GM10248 (cell line): ENCODE data around the gene AHNAK.
"Not testable (repeated sequence)": the region's sequence is repeated elsewhere in the genome, so short reads cannot be mapped to it uniquely, and the experiment has no call there.

Experiments used
- CTCF ChIA-PET: fragments of 300-600 bp; sonication (Branson Sonifier 250); formaldehyde crosslinking; extraction: SDS; loops from one replicate; lab custom pipeline; 2021; ENCODE audit warnings: antibody characterized with exemption; lab: Yijun Ruan, JAX
- POLR2A ChIA-PET: fragments of 350-650 bp; sonication (Branson Sonifier 250); formaldehyde crosslinking; extraction: SDS; loops from one replicate; lab custom pipeline; 2020; ENCODE audit warnings: antibody characterized with exemption; lab: Yijun Ruan, JAX
- DNase-seq: peaks from one replicate; pipeline ENCODE4 v3.0.0; 2012; ENCODE audit errors: extremely low spot score
- TF ChIP-seq, protein P1 (sequence below): IDR thresholded peaks from 2 replicates; pipeline ENCODE4 v1.5.1; 2012; ENCODE audit warnings: mild to moderate bottlenecking, low read depth; ENCODE audit errors: extremely low read depth, missing control alignments, control extremely low read depth

The AHNAK gene

DNA sequence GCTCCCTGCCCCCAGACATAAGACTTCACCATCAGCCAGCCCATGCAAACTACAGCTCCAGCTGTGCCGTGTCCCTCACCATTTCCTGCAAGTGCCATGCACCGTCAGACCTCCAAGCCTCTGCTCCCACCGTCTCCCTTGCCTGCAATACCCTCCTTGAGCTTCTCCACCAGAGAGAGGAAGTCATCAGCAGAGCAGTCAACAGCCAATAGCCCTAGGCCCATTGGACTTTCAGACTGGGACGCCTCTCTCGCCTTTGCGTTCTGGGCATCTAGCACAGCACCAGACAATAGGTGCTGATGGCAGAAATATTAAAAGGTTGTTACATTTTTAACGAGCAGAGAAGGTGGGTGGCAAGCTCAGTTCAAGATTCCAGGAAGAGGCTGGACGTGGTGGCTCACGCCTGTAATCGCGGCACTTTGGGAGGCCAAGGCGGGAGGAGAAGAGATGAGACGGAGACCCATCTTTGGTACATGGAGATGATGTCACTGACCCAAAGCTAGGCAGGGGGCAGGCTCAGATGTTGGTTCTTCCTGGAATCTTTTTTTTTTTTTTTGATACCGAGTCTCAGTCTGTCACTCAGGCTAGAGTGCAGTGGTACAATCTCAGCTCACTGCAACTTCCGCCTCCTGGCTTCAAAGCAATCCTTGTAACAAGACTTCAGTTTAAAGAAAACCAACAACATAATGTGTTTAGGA lies 95.9 kb downstream of the AHNAK start:
- POLR2A ChIA-PET = no interaction called here

GRCh38 chr11:62449912-62450311 lies 96.7 kb downstream of the AHNAK start:
- POLR2A ChIA-PET, DNase-seq: not testable (repeated sequence)
- CTCF ChIA-PET = interaction anchor here (1.2 to 4.1 kb wide), 3 partner anchors 8 to 26 kb away, joined by 4 to 17 read pairs (median 6); no protein-coding TSS in a partner anchor

More for the DNA sequence above, 95.9 kb downstream of the AHNAK start:
- CTCF ChIA-PET = interaction anchor here (1.3 to 4.1 kb wide), 4 partner anchors 9 to 92 kb away, joined by 3 to 17 read pairs (median 4); no protein-coding TSS in a partner anchor
- no peak for DNase-seq
- TF ChIP-seq, protein P1, sequence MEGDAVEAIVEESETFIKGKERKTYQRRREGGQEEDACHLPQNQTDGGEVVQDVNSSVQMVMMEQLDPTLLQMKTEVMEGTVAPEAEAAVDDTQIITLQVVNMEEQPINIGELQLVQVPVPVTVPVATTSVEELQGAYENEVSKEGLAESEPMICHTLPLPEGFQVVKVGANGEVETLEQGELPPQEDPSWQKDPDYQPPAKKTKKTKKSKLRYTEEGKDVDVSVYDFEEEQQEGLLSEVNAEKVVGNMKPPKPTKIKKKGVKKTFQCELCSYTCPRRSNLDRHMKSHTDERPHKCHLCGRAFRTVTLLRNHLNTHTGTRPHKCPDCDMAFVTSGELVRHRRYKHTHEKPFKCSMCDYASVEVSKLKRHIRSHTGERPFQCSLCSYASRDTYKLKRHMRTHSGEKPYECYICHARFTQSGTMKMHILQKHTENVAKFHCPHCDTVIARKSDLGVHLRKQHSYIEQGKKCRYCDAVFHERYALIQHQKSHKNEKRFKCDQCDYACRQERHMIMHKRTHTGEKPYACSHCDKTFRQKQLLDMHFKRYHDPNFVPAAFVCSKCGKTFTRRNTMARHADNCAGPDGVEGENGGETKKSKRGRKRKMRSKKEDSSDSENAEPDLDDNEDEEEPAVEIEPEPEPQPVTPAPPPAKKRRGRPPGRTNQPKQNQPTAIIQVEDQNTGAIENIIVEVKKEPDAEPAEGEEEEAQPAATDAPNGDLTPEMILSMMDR = no peak

DNA sequence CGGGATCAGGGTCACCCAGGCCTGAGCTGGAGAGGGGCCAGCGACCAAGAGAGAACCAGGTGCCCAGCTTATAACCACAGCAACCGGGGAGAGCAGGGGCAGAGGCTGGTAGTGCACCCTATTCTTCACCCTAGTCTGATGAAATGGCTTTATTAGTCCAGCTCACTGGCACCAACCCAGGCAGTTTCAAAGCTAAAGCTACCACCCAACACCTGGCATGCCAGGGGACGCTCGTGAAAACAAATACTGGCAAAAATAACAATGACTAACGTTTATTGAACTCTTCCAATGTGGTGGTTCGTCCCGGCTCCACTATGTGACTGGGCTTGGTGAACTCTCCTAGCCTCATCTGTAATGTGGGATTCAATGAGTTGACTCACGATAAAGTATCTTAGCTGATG lies 97.2 kb downstream of the AHNAK start:
- TF ChIP-seq, protein P1 = no peak
- no peak for DNase-seq
- POLR2A ChIA-PET = interaction anchor here (0.6 kb wide), 1 partner anchor 88 kb away, joined by 3 read pairs; no protein-coding TSS in a partner anchor
- CTCF ChIA-PET = interaction anchor here (1.2 to 4.1 kb wide), 4 partner anchors 9 to 245 kb away, joined by 4 to 17 read pairs (median 6); no protein-coding TSS in a partner anchor

DNA sequence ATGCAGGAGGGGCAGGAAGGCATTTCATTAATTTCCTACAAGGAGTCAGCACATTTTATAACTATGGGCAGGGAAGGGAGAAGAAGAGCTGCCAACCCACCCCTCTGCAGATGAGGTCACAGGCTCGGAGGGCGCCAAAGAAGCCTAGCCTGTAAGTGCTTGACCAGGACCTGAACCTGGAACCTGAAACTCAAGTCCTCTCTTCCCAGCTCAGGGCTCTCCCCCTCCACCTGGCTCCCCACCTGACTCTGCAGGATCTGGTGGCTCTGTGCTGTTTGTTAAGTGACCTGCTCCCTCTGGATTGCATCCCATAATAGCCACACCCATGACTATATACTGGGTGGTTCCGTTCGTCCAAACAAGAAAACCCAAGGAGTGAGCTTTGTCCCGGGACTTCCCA lies 100.5 kb downstream of the AHNAK start:
- TF ChIP-seq, protein P1 = no peak
- POLR2A ChIA-PET = no interaction called here
- DNase-seq = no peak
- CTCF ChIA-PET = interaction anchor here (1.1 to 1.2 kb wide), 2 partner anchors 52 to 97 kb away, joined by 3 read pairs; no protein-coding TSS in a partner anchor

DNA sequence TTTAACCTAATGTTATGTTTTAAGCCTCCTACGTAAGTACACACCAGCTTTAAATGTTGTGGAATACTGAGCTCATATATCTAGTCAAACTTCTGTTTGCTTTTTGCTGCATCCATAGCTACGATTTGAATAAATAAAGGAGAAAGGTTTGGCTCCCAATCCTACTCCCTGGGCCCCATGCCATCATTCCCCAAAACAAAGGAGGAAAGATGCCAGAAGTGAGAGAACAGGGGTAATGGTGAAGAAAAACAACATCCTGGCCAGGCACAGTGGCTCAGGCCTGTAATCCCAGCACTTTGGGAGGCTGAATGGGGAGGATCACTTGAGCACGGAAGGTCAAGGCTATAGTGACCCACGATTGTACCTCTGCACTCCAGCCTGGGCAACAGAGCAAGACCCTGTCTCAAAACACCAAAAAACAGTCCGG lies 101.3 kb downstream of the AHNAK start:
- CTCF ChIA-PET = interaction anchor here (1.1 to 2.5 kb wide), 3 partner anchors 21 to 97 kb away, joined by 4 to 16 read pairs (median 12); no protein-coding TSS in a partner anchor
- TF ChIP-seq, protein P1 = no peak
- POLR2A ChIA-PET = no interaction called here
- no peak for DNase-seq

- DNase-seq = no peak
- TF ChIP-seq, protein P1 = no peak
- ChIA-PET CTCF (interaction anchor here (1.1 to 2.5 kb wide), 5 partner anchors 20 to 98 kb away, joined by 4 to 16 read pairs (median 9); no protein-coding TSS in a partner anchor), POLR2A (no interaction called here)
Measured at GRCh38 chr11:62444835-62445234, 101.8 kb downstream of the AHNAK start.
